ENCODE results near the gene ALG5. TPM values are rescaled to one million over a fixed set of nuclear protein-coding genes. Genes with fewer than 3 reads are reported as not detected.

The ALG5 gene
- total RNA-seq, 6 donors from 2014 or later, result 7.2 to 45.9 (median 30.0) TPM

DNA sequence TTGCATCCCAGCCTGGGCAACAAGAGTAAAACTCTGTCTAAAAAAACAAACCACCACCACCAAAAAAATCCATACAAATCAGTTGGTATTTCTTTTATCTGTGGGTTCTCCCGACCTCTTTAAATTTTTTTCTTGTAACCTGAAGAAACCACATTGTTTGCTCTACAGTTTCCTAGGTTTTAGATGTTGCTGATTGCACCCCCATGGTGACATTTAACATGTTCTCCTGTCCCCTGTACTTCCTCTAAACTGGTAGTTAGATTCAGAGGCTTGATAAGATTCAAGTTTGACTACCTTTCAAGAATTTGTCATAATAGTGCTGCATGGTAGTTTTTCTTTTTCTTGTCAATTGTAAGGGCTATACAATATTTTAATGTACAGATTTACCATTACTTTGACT, 24.0 kb downstream of the ALG5 start:
- no peak overlapping the region for H3K4me3 ChIP-seq
- H3K36me3 ChIP-seq, result peaks cover 5 to 75% (median 23%) of the 10 kb centered on the region in 4 donors
- no peaks in the 10 kb centered on the region for H3K4me1 ChIP-seq
- no peak overlapping the region for H3K27ac ChIP-seq
- no peak for ATAC-seq (ENCODE audit: low FRiP score in 2 of 2)
- H3K9me3 ChIP-seq, result peaks cover 0 to 4% (median 0%) of the 10 kb centered on the region in 4 donors
- TF ChIP-seq, protein P1, sequence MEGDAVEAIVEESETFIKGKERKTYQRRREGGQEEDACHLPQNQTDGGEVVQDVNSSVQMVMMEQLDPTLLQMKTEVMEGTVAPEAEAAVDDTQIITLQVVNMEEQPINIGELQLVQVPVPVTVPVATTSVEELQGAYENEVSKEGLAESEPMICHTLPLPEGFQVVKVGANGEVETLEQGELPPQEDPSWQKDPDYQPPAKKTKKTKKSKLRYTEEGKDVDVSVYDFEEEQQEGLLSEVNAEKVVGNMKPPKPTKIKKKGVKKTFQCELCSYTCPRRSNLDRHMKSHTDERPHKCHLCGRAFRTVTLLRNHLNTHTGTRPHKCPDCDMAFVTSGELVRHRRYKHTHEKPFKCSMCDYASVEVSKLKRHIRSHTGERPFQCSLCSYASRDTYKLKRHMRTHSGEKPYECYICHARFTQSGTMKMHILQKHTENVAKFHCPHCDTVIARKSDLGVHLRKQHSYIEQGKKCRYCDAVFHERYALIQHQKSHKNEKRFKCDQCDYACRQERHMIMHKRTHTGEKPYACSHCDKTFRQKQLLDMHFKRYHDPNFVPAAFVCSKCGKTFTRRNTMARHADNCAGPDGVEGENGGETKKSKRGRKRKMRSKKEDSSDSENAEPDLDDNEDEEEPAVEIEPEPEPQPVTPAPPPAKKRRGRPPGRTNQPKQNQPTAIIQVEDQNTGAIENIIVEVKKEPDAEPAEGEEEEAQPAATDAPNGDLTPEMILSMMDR (IDR thresholded peaks at IDR 0.05), result no peak
- no peak for TF ChIP-seq POLR2AphosphoS5 (IDR thresholded peaks at IDR 0.05)
- TF ChIP-seq EP300 (IDR thresholded peaks at IDR 0.05), result no peak
- TF ChIP-seq POLR2A (IDR thresholded peaks at IDR 0.05), result no peak
- no peak for DNase-seq
- no peaks in the 10 kb centered on the region for H3K27me3 ChIP-seq
- WGBS, 2 donors, result 79 to 97% methylated on average over 1 of the region's 1 CpG

DNA sequence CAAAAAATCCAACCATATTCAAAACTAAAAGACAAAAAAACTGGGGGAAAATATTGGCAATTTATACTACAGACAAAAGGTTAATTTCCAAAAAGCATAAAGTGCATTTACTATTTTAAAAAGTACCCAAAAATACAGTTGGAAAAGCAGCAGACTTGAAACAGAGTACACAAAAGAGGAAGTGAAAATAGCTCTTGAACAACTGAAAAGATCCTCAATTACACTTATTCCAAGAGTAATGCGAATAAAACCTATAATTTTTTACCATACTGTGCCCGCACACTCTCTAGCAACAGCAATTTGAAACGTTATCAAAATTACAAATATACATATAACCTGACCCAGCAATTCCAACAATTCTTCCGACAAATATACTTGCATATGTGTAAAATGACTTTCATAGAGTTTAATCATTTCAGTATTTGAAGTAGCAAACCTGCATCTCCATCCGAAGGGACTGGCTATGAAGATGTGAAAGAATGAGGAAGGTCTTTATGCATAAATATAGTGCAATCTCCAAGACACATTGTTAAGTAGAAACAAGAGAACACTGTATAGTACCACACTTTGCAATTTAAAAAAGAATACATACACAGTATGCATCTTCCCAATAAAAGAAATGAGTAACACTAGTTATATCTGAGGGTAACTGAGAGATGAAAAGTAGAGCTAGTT, 25.4 kb downstream of the ALG5 start:
- Histone ChIP-seq H3K4me3 (no peak overlapping the region), H3K27ac (no peak overlapping the region), H3K27me3 (no peaks in the 10 kb centered on the region), H3K4me1 (no peaks in the 10 kb centered on the region), H3K9me3 (peaks cover 0 to 4% (median 0%) of the 10 kb centered on the region in 4 donors), H3K36me3 (peaks cover 5 to 68% (median 23%) of the 10 kb centered on the region in 4 donors)
- TF ChIP-seq POLR2AphosphoS5 (IDR thresholded peaks at IDR 0.05) (no peak), EP300 (IDR thresholded peaks at IDR 0.05) (no peak), POLR2A (IDR thresholded peaks at IDR 0.05) (no peak)
- TF ChIP-seq, protein P1 (IDR thresholded peaks at IDR 0.05), result no peak
- 87 to 93% methylated on average over 5 of the region's 5 CpGs for WGBS, 2 donors
- ATAC-seq (ENCODE audit: low FRiP score in 2 of 2), result no peak
- DNase-seq, result no peak

DNA sequence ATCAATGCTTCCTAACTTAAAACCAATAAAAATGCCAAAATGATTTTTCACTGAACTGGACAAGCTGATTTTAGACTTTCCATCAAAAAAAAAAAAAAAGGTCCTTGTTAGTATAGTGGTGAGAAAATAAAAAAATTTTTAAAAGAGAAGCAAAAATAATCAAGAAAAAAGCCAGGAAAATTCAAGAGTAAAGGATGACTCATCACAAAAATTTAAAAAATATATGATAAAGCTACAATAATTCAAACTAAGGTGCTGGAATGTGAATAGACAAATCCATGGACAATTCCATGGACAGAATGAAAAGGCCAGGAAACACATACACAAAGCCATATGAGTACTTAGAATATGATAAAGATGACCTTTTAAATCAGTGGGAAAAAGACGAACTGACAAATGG, 26.1 kb downstream of the ALG5 start:
- WGBS, 2 donors, result 92 to 100% methylated on average over 1 of the region's 1 CpG
- DNase-seq (no peak), ATAC-seq (ENCODE audit: low FRiP score in 2 of 2) (no peak)
- H3K4me1 ChIP-seq, result no peaks in the 10 kb centered on the region
- no peak overlapping the region for H3K27ac ChIP-seq
- H3K27me3 ChIP-seq, result no peaks in the 10 kb centered on the region
- H3K4me3 ChIP-seq, result no peak overlapping the region
- TF ChIP-seq POLR2AphosphoS5 (IDR thresholded peaks at IDR 0.05), result no peak
- TF ChIP-seq, protein P1 (IDR thresholded peaks at IDR 0.05), result no peak
- H3K36me3 ChIP-seq, result peaks cover 5 to 66% (median 25%) of the 10 kb centered on the region in 4 donors
- peaks cover 0 to 4% (median 0%) of the 10 kb centered on the region in 4 donors for H3K9me3 ChIP-seq

DNA sequence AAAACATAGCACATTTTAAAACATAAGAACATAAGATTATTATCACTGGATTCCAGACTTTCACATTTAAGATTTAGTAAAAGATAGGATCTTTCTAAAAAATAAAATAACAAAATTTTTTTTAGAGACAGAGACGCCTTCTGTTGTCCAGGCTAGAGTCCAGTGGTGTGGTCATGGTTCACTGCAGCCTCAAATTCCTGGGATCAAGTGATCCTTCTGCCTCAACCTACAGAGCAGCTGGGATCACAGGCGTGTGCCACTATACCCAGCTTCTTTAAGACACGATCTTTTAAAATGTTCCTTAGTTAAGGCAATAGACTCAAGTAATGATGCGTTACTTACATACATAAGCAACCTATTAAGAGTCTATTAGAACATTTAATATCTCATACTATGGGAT, 32.7 kb downstream of the ALG5 start:
- H3K36me3 ChIP-seq, result peaks cover 18 to 71% (median 36%) of the 10 kb centered on the region in 4 donors
- DNase-seq, result no peak

More for the DNA sequence above, 32.7 kb downstream of the ALG5 start:
- Histone ChIP-seq H3K9me3 (no peaks in the 10 kb centered on the region), H3K27me3 (no peaks in the 10 kb centered on the region), H3K27ac (no peak overlapping the region), H3K4me3 (no peak overlapping the region), H3K4me1 (no peaks in the 10 kb centered on the region)
- TF ChIP-seq POLR2AphosphoS5 (IDR thresholded peaks at IDR 0.05) (no peak), EP300 (IDR thresholded peaks at IDR 0.05) (no peak), POLR2A (IDR thresholded peaks at IDR 0.05) (no peak)
- TF ChIP-seq, protein P1 (IDR thresholded peaks at IDR 0.05), result no peak
- WGBS, 2 donors, result 95 to 97% methylated on average over 4 of the region's 4 CpGs
- ATAC-seq (ENCODE audit: low FRiP score in 2 of 2), result no peak
